BJ (cell line): ENCODE measurements around the gene TARBP1. TPM values are rescaled to one million over a fixed set of nuclear protein-coding genes. Genes with fewer than 3 reads are reported as not detected.

Experiments used
- CTCF ChIA-PET: fragments of 350-600 bp; formaldehyde crosslinking; extraction: SDS; loops from one replicate; lab custom pipeline; 2021; ENCODE audit warnings: antibody characterized with exemption, inconsistent platforms; lab: Yijun Ruan, JAX
- POLR2A ChIA-PET: fragments of 300-600 bp; sonication (Branson Sonifier 250); formaldehyde crosslinking; extraction: SDS; loops from one replicate; lab custom pipeline; 2021; ENCODE audit warnings: antibody characterized with exemption; lab: Charles Lee
- DNase-seq: peaks from one replicate; pipeline ENCODE4 v3.0.0-alpha.2; 2011; ENCODE audit warnings: low read depth
- H3K27me3 ChIP-seq: 2 replicates; pipeline ENCODE4 v1.6.0; 2011; ENCODE audit warnings: low read length; ENCODE audit not compliant: control insufficient read depth, insufficient read depth
- H3K36me3 ChIP-seq: 2 replicates; pipeline ENCODE4 v1.5.1; 2011; ENCODE audit warnings: low read length; ENCODE audit not compliant: control insufficient read depth, insufficient read depth
- H3K4me3 ChIP-seq: 2 replicates; pipeline ENCODE4 v1.5.1; 2011; ENCODE audit warnings: low read depth, mild to moderate bottlenecking, control low read depth, low read length
- CTCF ChIP-seq: IDR thresholded peaks from 2 replicates; pipeline ENCODE4 v1.5.1; 2011; ENCODE audit warnings: low read depth, mild to moderate bottlenecking, control low read depth, inconsistent platforms, low read length, moderate library complexity; ENCODE audit not compliant: insufficient read depth
- polyA plus RNA-seq: library from polyadenylated mRNA; depleted of rRNA; stranded (reverse); fragments of >200 nt; gene quantifications from 2 replicates; pipeline ENCODE4 v1.2.3, GENCODE V29; 2011

TARBP1 gene
- polyA plus RNA-seq, 1 experiment, result 7.4 TPM

GRCh38 chr1:234437423-234438171 is 41.4 kb downstream of the TARBP1 start:
- no peak overlapping the region for H3K4me3 ChIP-seq
- peak; percentile 4 for DNase-seq
- TF ChIP-seq CTCF, result no peak
- H3K27me3 ChIP-seq, result no peaks in the 10 kb centered on the region
- H3K36me3 ChIP-seq, result no peaks in the 10 kb centered on the region
- ChIA-PET POLR2A (no interaction called here), CTCF (no interaction called here)

- no peak for TF ChIP-seq CTCF
- no peaks in the 10 kb centered on the region for H3K36me3 ChIP-seq
- CTCF ChIA-PET, result no interaction called here
These were observed 43.4 kb downstream of the TARBP1 start for GRCh38 chr1:234435620-234436019.

GRCh38 chr1:234434706-234435105 is 44.3 kb downstream of the TARBP1 start:
- POLR2A ChIA-PET, result no interaction called here

More at GRCh38 chr1:234435620-234436019, 43.4 kb downstream of the TARBP1 start:
- POLR2A ChIA-PET, result no interaction called here
- no peaks in the 10 kb centered on the region for H3K27me3 ChIP-seq
- DNase-seq, result no peak
- no peak overlapping the region for H3K4me3 ChIP-seq

GRCh38 chr1:234433563-234434285 is 45.3 kb downstream of the TARBP1 start:
- no peaks in the 10 kb centered on the region for H3K27me3 ChIP-seq
- no peaks in the 10 kb centered on the region for H3K36me3 ChIP-seq
- ChIA-PET CTCF (no interaction called here), POLR2A (no interaction called here)
- no peak for TF ChIP-seq CTCF
- H3K4me3 ChIP-seq, result no peak overlapping the region
- peak; percentile 2 for DNase-seq

More at GRCh38 chr1:234434706-234435105, 44.3 kb downstream of the TARBP1 start:
- DNase-seq, result no peak
- no peaks in the 10 kb centered on the region for H3K36me3 ChIP-seq
- no peaks in the 10 kb centered on the region for H3K27me3 ChIP-seq
- CTCF ChIA-PET, result no interaction called here
- TF ChIP-seq CTCF, result no peak
- H3K4me3 ChIP-seq, result no peak overlapping the region

- 0 out of 2 replicates have a peak, but pooled peaks cover 3% of the 10 kb centered on the region for H3K36me3 ChIP-seq
- no peak for DNase-seq
- H3K4me3 ChIP-seq, result no peak overlapping the region
- ChIA-PET POLR2A (no interaction called here), CTCF (no interaction called here)
- H3K27me3 ChIP-seq, result no peaks in the 10 kb centered on the region
- no peak for TF ChIP-seq CTCF
These were observed 47.7 kb downstream of the TARBP1 start for GRCh38 chr1:234431255-234431654.
